GM19395 (cell line): Measurements from ENCODE around the gene KCNJ5.

Source experiments
- ATAC-seq: cut with Tn5 transposase; IDR thresholded peaks from one replicate; pipeline ENCODE4 v1.9.1; 2021; ENCODE audit warnings: mild to moderate bottlenecking, moderate library complexity; ENCODE audit not compliant: unreplicated experiment

Gene KCNJ5

GRCh38 chr11:128927683-128928336 lies 36.7 kb downstream of the KCNJ5 start:
- no peak for ATAC-seq

GRCh38 chr11:128928400-128928799 lies 37.2 kb downstream of the KCNJ5 start:
- peak; percentile 99 for ATAC-seq

- ATAC-seq, result no peak
These were observed 38.3 kb downstream of the KCNJ5 start for GRCh38 chr11:128929468-128929867.

GRCh38 chr11:128929991-128930390 lies 38.8 kb downstream of the KCNJ5 start:
- ATAC-seq, result no peak

GRCh38 chr11:128931066-128931465 lies 39.9 kb downstream of the KCNJ5 start:
- ATAC-seq, result no peak

GRCh38 chr11:128931668-128932067 lies 40.5 kb downstream of the KCNJ5 start:
- no peak for ATAC-seq

- no peak for ATAC-seq
These were observed 42.5 kb downstream of the KCNJ5 start for GRCh38 chr11:128933481-128934178.

GRCh38 chr11:128934351-128934750 lies 43.2 kb downstream of the KCNJ5 start:
- ATAC-seq, result no peak

- ATAC-seq, result no peak
These were observed 43.8 kb downstream of the KCNJ5 start for GRCh38 chr11:128934926-128935325.

- ATAC-seq, result no peak
These were observed 45.6 kb downstream of the KCNJ5 start for GRCh38 chr11:128936606-128937251.

- ATAC-seq, result no peak
These were observed 46.3 kb downstream of the KCNJ5 start for GRCh38 chr11:128937480-128937879.

GRCh38 chr11:128938156-128938885 lies 47.2 kb downstream of the KCNJ5 start:
- ATAC-seq, result no peak

GRCh38 chr11:128939591-128939990 lies 48.4 kb downstream of the KCNJ5 start:
- no peak for ATAC-seq

GRCh38 chr11:128940156-128940555 lies 49.0 kb downstream of the KCNJ5 start:
- no peak for ATAC-seq

- no peak for ATAC-seq
These were observed 49.4 kb downstream of the KCNJ5 start for GRCh38 chr11:128940603-128941002.

- ATAC-seq, result no peak
These were observed 50.0 kb downstream of the KCNJ5 start for GRCh38 chr11:128941110-128941509.

GRCh38 chr11:128941573-128942271 lies 50.6 kb downstream of the KCNJ5 start:
- ATAC-seq, result no peak

- ATAC-seq, result no peak
These were observed 51.1 kb downstream of the KCNJ5 start for GRCh38 chr11:128942272-128942612.

- ATAC-seq, result no peak
These were observed 51.8 kb downstream of the KCNJ5 start, which contains the start of gene TP53AIP1 for GRCh38 chr11:128942817-128943427. Gene TP53AIP1 (minus strand): TSS chr11:128942871. CDS start chr11:128937818, 5,053 bp downstream.

GRCh38 chr11:128943428-128943976 lies 52.3 kb downstream of the KCNJ5 start:
- ATAC-seq, result no peak
